ENCODE data around the gene IER5.

GRCh38 chr1:181135437-181135731 is 46.9 kb downstream of the IER5 start:
- TF ChIP-seq POLR2A (IDR thresholded peaks at IDR 0.05; ENCODE audit: low read length) = no peak
- TF ChIP-seq GATA3 (IDR thresholded peaks at IDR 0.05; ENCODE audit: borderline replicate concordance) = no peak
- peak; percentile 26; the same call in 1 of the 3 replicates for TF ChIP-seq CTCF (IDR thresholded peaks at IDR 0.05)
- no peak for TF ChIP-seq MAZ (IDR thresholded peaks at IDR 0.05; ENCODE audit: borderline replicate concordance, low read depth, low read length)
- TF ChIP-seq REST (IDR thresholded peaks at IDR 0.05) = no peak
- no peak for TF ChIP-seq EP300 (IDR thresholded peaks at IDR 0.05)
- TF ChIP-seq HDAC2 (IDR thresholded peaks at IDR 0.05) = no peak
- TF ChIP-seq KDM5A (IDR thresholded peaks at IDR 0.05) = no peak
- no peak for TF ChIP-seq ZC3H11A (IDR thresholded peaks at IDR 0.05)
- peak; percentile 18; the same call in 1 of the 3 replicates for TF ChIP-seq SMC3 (IDR thresholded peaks at IDR 0.05)
